ENCODE data around the gene IGFBP3. TPM values are rescaled to one million over a fixed set of nuclear protein-coding genes. Genes with fewer than 3 reads are reported as not detected.

IGFBP3 gene
- polyA plus RNA-seq, 3 donors, result 0.06 TPM; not detected in 2

GRCh38 chr7:45918556-45918955, 2.5 kb downstream of the IGFBP3 start:
- Histone ChIP-seq H2AFZ (ENCODE audit: insufficient read depth, low read depth, low read length, poor library complexity, severe bottlenecking) (no peak overlapping the region), H3K4me3 (replicated peaks in 1 of 3; ENCODE audit: low read depth in 2 of 3, low read length in 3 of 3) (no peak overlapping the region), H3K27me3 (ENCODE audit: control insufficient read depth in 2 of 2, insufficient read depth in 2 of 2, low read length in 2 of 2) (peaks cover 47 to 53% of the 10 kb centered on the region in 2 donors), H3K27ac (ENCODE audit: low read depth in 1 of 2, low read length in 2 of 2) (no peak overlapping the region), H3K4me1 (ENCODE audit: control insufficient read depth in 1 of 2, insufficient read depth in 2 of 2, low read length in 2 of 2) (no peaks in the 10 kb centered on the region), H3K9ac (ENCODE audit: insufficient read depth, low read length, poor library complexity, severe bottlenecking) (no peak overlapping the region), H3K79me2 (ENCODE audit: insufficient read depth, low read length) (no peaks in the 10 kb centered on the region), H3K9me3 (replicated peaks in 1 of 2; ENCODE audit: control insufficient read depth in 1 of 2, insufficient read depth in 1 of 2, low read length in 2 of 2) (peaks cover 0 to 18% of the 10 kb centered on the region in 2 donors), H3K4me2 (replicated peaks; ENCODE audit: extremely low read depth, low read length, poor library complexity, severe bottlenecking) (no peak overlapping the region), H3K36me3 (replicated peaks in 1 of 2; ENCODE audit: control insufficient read depth in 1 of 2, insufficient read depth in 2 of 2, low read length in 2 of 2) (no peaks in the 10 kb centered on the region), H4K20me1 (ENCODE audit: insufficient read depth, low read length) (no peaks in the 10 kb centered on the region)
- TF ChIP-seq CTCF (IDR thresholded peaks at IDR 0.05), result no peak
- peaks cover 0 to 9% (median 0%) of the 10 kb centered on the region in 7 donors for H3K9me3 Mint-ChIP-seq
- no peak overlapping the region for H3K27ac Mint-ChIP-seq
- intact Hi-C loops (cut with micrococcal nuclease), result loop anchor here (2.0 to 5.0 kb wide), 3 partner anchors 1259 to 1334 kb away; no protein-coding TSS in a partner anchor
- no peak for DNase-seq
- H3K36me3 Mint-ChIP-seq, result no peaks in the 10 kb centered on the region
- peaks cover 44 to 67% (median 60%) of the 10 kb centered on the region in 3 donors for H3K27me3 Mint-ChIP-seq (ENCODE audit: low read depth in 3 of 3)
- H3K4me1 Mint-ChIP-seq, result peaks cover 4% of the 10 kb centered on the region
- H3K4me3 Mint-ChIP-seq, result peak overlapping the region in 1 of 2 donors; percentile 46
- WGBS (ENCODE audit: insufficient coverage), result 100% methylated on average over 1 of the region's 2 CpGs

GRCh38 chr7:45917658-45918057, 3.4 kb downstream of the IGFBP3 start:
- Histone ChIP-seq H3K79me2 (ENCODE audit: insufficient read depth, low read length) (no peaks in the 10 kb centered on the region), H3K27me3 (ENCODE audit: control insufficient read depth in 2 of 2, insufficient read depth in 2 of 2, low read length in 2 of 2) (peaks cover 38 to 44% of the 10 kb centered on the region in 2 donors), H3K4me2 (replicated peaks; ENCODE audit: extremely low read depth, low read length, poor library complexity, severe bottlenecking) (no peak overlapping the region), H3K9ac (ENCODE audit: insufficient read depth, low read length, poor library complexity, severe bottlenecking) (no peak overlapping the region), H3K36me3 (replicated peaks in 1 of 2; ENCODE audit: control insufficient read depth in 1 of 2, insufficient read depth in 2 of 2, low read length in 2 of 2) (no peaks in the 10 kb centered on the region), H3K27ac (ENCODE audit: low read depth in 1 of 2, low read length in 2 of 2) (no peak overlapping the region), H3K4me3 (replicated peaks in 1 of 3; ENCODE audit: low read depth in 2 of 3, low read length in 3 of 3) (no peak overlapping the region), H2AFZ (ENCODE audit: insufficient read depth, low read depth, low read length, poor library complexity, severe bottlenecking) (no peak overlapping the region), H3K9me3 (replicated peaks in 1 of 2; ENCODE audit: control insufficient read depth in 1 of 2, insufficient read depth in 1 of 2, low read length in 2 of 2) (peaks cover 0 to 18% of the 10 kb centered on the region in 2 donors), H4K20me1 (ENCODE audit: insufficient read depth, low read length) (no peaks in the 10 kb centered on the region), H3K4me1 (ENCODE audit: control insufficient read depth in 1 of 2, insufficient read depth in 2 of 2, low read length in 2 of 2) (no peaks in the 10 kb centered on the region)
- 9% methylated on average over 15 of the region's 15 CpGs for WGBS (ENCODE audit: insufficient coverage)
- TF ChIP-seq CTCF (IDR thresholded peaks at IDR 0.05), result peak; percentile 96
- peaks cover 37 to 58% (median 51%) of the 10 kb centered on the region in 3 donors for H3K27me3 Mint-ChIP-seq (ENCODE audit: low read depth in 3 of 3)
- peaks cover 0 to 6% (median 0%) of the 10 kb centered on the region in 7 donors for H3K9me3 Mint-ChIP-seq
- H3K36me3 Mint-ChIP-seq, result no peaks in the 10 kb centered on the region
- peaks cover 4% of the 10 kb centered on the region for H3K4me1 Mint-ChIP-seq
- peak; percentile 9 to 45 (median 19) for DNase-seq
- no peak overlapping the region for H3K27ac Mint-ChIP-seq
- intact Hi-C loops (cut with micrococcal nuclease), result loop anchor here (2.0 to 5.0 kb wide), 3 partner anchors 1260 to 1335 kb away; no protein-coding TSS in a partner anchor
- peak overlapping the region in 1 of 2 donors; percentile 21 for H3K4me3 Mint-ChIP-seq
